Stimulated activated CD4-positive, alpha-beta T cell treated with anti-CD3 and anti-CD28 coated beads, Interleukin-1b, Interleukin-23, amount 100 ng/mL, for 1 hour (primary cell): ENCODE results near the gene RAB4A.

Experiments used
- DNase-seq, 2 donors: peaks; one replicate each; pipeline ENCODE4 v3.0.0-alpha.2; 2020; ENCODE audit warnings: low read depth in 2 of 2

Gene RAB4A

GRCh38 chr1:229270547-229271447 is at the start of gene RAB4A:
Gene RAB4A (plus strand): TSS chr1:229271111. CDS start chr1:229271340, 229 bp downstream.
- peak; percentile 39 to 51 for DNase-seq

- DNase-seq = no peak
These were observed 48.8 kb upstream of the RAB4A start for GRCh38 chr1:229222081-229222480.

GRCh38 chr1:229223498-229223897 is 47.4 kb upstream of the RAB4A start:
- DNase-seq = no peak

GRCh38 chr1:229224308-229224707 is 46.6 kb upstream of the RAB4A start:
- no peak for DNase-seq

GRCh38 chr1:229225331-229225782 is 45.6 kb upstream of the RAB4A start:
- no peak for DNase-seq

- no peak for DNase-seq
These were observed 44.1 kb upstream of the RAB4A start for GRCh38 chr1:229226796-229227195.

GRCh38 chr1:229227298-229227919 is 43.5 kb upstream of the RAB4A start:
- DNase-seq = peak; percentile 64 to 76

GRCh38 chr1:229228522-229228921 is 42.4 kb upstream of the RAB4A start:
- no peak for DNase-seq

- DNase-seq = no peak
These were observed 41.7 kb upstream of the RAB4A start for GRCh38 chr1:229229137-229229720.

GRCh38 chr1:229229721-229230139 is 41.2 kb upstream of the RAB4A start:
- DNase-seq = no peak

- no peak for DNase-seq
These were observed 40.6 kb upstream of the RAB4A start for GRCh38 chr1:229230140-229230892.

GRCh38 chr1:229230893-229231753 is 39.8 kb upstream of the RAB4A start:
- no peak for DNase-seq

- DNase-seq = no peak
These were observed 39.2 kb upstream of the RAB4A start for GRCh38 chr1:229231754-229232119.

- DNase-seq = no peak
These were observed 35.9 kb upstream of the RAB4A start for GRCh38 chr1:229234870-229235472.

- no peak for DNase-seq
These were observed 33.6 kb upstream of the RAB4A start for GRCh38 chr1:229237320-229237719.

- no peak for DNase-seq
These were observed 32.7 kb upstream of the RAB4A start for GRCh38 chr1:229238231-229238630.

GRCh38 chr1:229238674-229239415 is 32.1 kb upstream of the RAB4A start:
- no peak for DNase-seq

GRCh38 chr1:229240532-229240931 is 30.4 kb upstream of the RAB4A start:
- no peak for DNase-seq

GRCh38 chr1:229241390-229241789 is 29.5 kb upstream of the RAB4A start:
- DNase-seq = no peak

GRCh38 chr1:229243638-229244037 is 27.3 kb upstream of the RAB4A start:
- no peak for DNase-seq
